Stimulated activated CD8-positive, alpha-beta memory T cell treated with anti-CD3 and anti-CD28 coated beads, Interleukin-7, amount 100 ng/mL, for 48 hours (primary cell): ENCODE data around the gene KIF15.
"Not testable (repeated sequence)": the region's sequence is repeated elsewhere in the genome, so short reads cannot be mapped to it uniquely, and the experiment has no call there.

Experiments
- DNase-seq, 2 donors: peaks; one replicate each; pipeline ENCODE4 v3.0.0-alpha.2; 2020; ENCODE audit warnings: low read depth in 1 of 2; ENCODE audit errors: extremely low read depth in 1 of 2

The KIF15 gene

DNA sequence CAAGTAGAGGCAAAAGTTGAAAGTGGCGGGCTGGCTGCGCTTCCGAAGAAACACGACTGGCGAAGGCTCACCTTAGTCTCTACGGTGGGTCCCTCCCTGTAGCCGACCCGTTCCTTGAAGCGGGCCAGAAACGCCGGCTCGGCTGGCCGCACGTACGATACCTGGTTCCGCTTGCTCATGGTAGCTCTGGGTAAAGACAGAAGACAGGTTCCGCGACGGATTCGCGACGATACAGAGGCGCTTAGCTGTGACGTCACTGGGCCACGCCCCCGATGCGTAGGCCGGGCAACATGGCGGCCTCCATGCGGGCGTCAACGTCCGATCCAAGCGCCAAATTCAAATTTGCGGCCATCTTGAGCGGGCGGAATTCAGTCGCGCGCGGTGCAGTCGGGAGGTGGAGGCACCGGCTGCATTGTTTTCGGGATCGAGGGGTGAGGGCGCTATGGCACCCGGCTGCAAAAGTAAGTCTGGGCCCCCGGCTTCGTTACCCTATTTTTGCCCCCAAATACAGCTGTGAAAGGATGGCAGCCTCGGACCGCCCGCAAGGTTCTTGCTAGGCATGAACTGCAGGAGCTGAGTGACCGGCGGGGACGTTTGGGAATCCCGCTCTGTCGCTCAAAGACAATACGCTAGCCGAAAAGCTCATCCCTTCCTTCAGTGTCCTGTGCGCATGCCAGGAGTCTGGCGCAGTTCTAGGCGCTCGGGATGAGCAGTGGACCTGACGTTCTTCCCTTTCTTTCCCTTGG, at the start of gene KIF15, which contains the start of gene KIAA1143:
KIF15 (plus strand) TSS at position 371 of the 746 bp plus-strand sequence; CDS start at position 443, 72 bp downstream.
KIAA1143 (minus strand) TSS at position 196 of the 746 bp plus-strand sequence; CDS start at position 179, 17 bp downstream.
- DNase-seq: peak; percentile 88 to 94

DNA sequence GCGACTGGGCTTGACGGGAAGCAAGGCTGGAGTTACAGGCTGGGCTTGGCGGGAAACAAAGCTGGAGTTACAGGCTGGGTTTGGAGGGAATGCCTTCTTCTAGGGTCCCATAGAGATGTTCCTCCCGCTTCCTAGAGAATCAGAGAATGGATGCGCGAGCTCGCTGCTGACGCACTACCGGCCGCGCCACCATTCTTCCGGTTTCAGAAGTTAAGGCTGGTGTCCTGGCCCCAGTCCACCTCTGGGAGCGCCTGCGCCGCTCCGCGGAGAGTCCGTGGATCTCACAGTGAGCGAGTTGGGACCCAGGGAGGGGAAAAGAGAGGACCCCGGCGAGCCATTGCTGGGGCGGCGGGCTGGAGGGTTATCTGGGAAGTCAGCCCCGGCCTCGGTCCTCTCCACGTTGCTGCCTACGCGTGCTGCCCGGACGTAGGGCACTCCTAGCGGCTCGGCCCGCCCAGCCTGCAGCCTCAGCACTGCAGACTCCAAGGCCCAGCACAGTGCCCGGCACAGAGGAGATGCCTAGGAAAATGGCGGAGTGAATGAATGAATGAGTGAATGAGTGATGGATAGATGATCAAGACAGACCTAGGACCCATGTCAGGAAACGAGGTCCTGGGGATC, 49.0 kb upstream of the KIF15 start, which contains the start of gene ZNF502:
ZNF502 (plus strand) TSS at position 206 of the 621 bp plus-strand sequence. CDS start 7,602 bp downstream, outside the sequence.
- DNase-seq: peak; percentile 33 to 57

DNA sequence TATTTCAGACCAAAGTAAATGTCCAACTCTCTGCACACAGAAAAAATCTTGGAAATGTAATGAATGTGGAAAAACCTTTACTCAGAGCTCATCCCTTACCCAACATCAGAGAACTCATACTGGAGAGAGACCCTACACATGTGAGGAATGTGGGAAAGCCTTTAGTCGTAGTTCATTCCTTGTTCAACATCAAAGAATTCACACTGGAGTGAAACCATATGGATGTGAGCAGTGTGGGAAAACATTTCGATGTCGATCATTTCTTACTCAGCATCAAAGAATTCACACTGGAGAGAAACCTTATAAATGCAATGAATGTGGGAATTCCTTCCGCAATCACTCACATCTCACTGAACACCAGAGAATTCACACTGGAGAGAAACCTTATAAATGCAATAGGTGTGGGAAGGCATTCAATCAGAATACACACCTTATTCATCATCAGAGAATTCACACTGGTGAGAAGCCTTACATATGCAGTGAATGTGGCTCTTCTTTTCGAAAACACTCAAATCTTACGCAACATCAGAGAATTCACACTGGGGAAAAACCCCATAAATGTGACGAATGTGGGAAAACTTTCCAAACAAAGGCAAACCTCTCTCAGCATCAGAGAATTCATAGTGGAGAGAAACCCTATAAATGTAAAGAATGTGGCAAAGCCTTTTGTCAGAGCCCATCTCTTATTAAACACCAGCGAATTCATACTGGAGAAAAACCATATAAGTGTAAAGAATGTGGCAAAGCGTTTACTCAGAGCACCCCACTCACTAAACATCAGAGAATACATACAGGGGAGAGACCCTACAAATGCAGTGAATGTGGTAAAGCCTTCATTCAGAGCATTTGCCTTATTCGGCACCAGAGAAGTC, 40.1 kb upstream of the KIF15 start:
- DNase-seq: no peak

GRCh38 chr3:44722103-44722401, 39.5 kb upstream of the KIF15 start:
- no peak for DNase-seq

- DNase-seq: peak; percentile 49 to 82
Observed at GRCh38 chr3:44729384-44729910, 32.1 kb upstream of the KIF15 start, which contains the start of gene ZNF501. Gene ZNF501, plus strand, starts transcription at chr3:44729635. Its CDS starts 4,787 bp downstream, at chr3:44734422.

DNA sequence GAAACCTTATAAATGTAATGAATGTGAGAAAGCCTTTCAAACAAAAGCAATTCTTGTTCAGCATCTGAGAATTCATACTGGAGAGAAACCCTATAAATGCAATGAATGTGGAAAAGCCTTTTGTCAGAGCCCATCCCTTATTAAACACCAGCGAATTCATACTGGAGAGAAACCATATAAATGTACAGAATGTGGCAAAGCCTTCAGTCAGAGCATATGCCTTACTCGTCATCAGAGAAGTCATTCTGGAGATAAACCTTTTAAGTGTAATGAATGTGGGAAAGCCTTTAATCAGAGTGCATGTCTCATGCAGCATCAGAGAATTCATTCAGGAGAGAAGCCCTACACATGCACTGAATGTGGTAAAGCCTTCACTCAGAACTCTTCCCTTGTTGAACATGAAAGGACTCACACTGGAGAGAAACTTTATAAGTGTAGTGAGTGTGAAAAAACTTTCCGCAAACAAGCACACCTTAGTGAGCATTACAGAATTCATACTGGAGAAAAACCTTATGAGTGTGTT, 26.9 kb upstream of the KIF15 start:
- no peak for DNase-seq

DNA sequence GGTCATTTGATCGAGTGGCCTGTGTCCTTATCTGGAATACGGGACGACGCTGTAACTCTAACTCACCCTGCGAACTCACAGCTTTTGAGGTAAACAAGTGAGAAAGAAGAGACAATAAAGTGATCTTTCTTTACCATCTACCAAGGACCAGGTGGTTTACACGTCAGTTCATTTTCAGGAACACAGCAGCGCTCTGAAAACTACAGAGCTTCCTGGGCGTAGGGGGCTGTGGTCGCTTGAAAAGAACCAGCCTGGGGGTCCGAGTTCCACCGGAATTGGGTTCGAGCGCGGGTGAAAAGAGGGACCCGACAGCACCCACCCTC, 532 bp upstream of the KIF15 start:
- no peak for DNase-seq

GRCh38 chr3:44762170-44762677, 630 bp downstream of the KIF15 start:
- no peak for DNase-seq

DNA sequence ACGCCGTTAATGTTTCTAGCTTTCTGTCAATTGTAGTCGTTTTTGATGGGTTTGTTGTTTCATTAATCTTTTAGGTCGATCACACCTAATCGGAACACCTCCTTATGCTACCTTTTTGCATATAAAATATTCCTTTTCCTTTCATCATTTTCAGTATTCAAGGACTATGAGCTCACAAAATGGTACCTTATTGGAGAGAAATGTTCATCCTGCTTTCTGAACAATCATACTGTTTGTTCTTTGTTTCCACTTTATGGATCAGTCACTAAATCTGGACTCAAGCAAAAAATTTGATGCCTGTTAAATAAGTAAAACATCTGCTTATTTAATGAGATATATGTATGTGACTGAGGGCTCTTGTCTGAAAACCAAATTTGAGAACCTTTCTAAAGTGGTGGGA, 1.1 kb downstream of the KIF15 start:
- no peak for DNase-seq

- DNase-seq: no peak
Observed at GRCh38 chr3:44764248-44764647, 2.7 kb downstream of the KIF15 start.

DNA sequence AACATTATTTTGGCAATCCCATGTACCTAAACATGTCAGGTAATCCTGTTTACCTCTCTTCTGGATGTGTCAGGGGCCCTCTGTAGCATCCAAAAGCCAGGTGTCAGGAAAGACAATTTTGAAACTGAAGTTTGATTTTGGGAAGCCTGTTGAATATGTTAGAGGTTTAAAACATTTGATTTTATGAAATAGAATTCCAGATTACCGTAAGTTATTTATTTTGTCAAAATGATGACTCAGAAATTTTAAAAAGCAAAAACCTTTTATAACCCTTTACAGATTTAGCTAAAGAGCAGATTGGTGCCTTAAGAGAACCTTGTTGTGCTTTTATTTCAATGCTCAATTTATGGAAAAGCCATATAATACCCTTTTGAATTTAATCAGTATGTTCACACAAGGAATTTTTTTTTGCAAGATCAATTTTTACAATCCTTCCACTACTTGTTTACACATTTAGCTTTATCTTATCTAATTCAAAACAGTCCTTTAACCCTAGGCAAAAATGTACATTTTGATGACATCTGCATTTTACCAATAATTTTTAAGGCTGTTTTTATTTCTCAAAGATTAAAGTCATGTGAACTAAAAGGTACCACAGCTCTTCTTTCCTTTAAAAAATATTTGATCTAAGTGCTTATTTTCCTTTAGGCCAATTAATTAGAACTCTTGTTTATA, 10.0 kb downstream of the KIF15 start:
- no peak for DNase-seq

DNA sequence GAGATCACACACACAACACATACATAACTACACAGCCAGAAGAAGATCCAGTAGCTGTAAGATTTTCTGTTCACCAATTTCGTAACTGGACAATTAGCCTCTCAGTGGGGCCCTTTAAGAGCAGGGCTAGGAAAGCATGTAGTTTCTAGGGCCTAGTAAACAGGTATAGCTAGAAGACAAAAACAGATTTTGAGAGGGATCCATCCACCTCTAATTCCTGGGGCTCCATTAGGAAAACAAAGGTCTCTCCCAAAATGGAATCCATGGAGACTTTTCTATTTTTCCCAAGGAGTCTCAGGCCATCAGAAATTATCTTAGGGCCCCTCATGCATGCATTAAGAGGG, 10.5 kb downstream of the KIF15 start:
- no peak for DNase-seq

DNA sequence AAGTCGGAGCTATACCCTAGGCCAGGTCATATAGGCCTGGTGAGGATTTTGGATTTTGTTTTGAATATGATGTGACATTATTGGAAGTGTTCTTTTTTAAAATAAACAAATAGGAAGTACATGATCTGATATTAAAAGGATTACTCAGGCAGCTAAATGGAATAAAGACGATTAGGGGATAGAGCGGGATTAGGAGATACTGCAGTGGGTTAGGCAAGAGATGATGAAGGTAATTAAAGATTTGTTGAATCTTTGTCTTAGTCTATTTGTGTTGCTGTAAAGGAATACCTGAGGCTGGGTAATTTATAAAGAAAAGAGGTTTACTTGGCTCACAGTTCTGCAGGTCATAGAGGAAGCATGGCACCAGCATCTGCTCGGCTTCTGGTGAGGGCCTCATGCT, 21.3 kb downstream of the KIF15 start:
- no peak for DNase-seq

DNA sequence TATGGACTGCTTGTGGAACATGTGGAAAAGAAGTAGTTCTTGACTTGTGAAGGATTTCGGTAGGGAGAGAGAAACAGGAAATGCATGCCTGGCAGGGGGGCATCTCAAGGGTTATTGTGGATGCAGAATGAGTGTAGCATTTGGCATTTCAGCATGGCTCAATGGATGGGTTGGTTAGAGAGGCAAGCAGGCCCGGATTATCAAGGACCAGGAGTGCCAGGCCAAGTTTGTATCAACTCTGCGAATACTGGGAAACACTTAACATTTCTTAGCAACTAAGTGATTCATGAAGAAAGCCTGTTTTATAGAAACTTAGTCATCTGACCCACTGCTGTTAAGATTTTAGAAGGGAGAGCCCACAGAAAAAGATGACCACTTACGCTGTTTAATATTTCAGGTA, 33.6 kb downstream of the KIF15 start:
- DNase-seq: no peak

DNA sequence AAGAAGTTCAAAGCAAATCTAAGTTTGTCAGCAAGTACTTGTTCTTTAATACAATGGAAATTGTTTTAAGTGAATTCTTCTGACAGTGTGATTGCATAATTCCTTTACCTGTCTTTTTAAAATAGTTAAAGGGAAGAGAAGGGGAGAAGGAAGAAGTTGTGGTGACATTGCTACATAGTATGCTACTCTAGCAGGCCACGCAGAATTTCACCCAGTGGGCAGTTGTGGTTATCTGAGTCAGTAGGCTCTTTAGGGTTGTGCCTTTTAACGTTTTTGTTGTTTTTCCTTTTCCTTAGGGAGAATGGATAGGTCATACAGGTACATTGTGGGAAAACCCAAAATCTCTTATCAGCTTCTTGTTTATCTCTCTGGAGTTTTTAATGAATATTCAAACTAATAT, 40.4 kb downstream of the KIF15 start:
- DNase-seq: no peak

DNA sequence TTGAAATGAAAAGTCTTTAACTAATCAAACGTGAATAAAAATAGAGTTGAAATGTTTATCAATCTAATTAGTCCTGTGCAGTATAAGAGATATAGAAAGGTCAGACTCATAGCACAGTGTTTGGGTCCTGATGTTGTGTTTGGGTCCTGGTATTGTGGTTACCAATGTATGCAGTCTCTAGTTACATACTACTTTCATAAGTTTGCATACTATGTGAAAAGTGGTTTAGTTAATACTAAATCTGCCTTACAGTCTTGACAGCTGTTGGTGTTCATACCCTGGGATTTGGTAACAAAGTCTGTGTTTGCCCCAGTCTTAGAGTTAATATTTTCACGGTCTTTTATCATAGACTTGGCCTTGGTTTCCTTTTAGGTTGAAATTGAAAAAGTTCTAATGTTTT, 41.7 kb downstream of the KIF15 start:
- no peak for DNase-seq

DNA sequence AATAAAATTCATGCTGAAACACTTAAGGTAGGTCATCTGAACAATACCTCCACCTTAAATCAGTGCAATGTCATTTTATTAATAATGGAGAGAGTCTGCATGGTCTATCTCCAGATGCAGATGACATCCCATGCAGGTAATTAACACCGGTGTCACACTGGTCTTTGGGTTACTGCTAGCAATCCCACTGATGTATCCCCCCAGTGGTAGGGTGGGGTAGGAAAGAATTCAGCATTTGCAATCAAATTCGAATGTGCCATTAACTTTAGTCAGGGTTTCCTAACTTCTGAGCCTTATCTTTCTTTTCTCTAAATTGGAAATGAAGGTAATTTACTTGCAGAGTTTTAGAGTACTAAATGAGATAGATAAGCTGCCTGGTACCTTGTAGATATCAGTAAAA, 44.4 kb downstream of the KIF15 start:
- no peak for DNase-seq

DNA sequence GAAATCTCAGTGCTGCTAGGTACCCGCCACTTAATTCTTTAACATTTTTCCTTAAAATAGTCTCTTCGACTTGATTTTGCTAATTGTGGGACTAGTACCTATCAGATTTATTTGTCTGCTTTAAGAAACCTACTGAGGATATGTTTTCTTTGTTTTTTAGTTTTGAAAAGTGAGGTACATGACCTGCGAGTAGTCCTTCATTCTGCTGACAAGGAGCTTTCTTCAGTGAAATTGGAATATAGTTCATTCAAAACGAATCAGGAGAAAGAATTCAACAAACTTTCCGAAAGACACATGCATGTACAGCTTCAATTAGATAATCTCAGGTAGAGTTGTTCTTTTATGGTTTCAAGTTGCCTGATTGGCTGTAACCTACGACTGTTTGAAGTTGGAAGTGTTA, 53.2 kb downstream of the KIF15 start:
- no peak for DNase-seq

GRCh38 chr3:44816334-44816733, 54.7 kb downstream of the KIF15 start:
- not testable (repeated sequence) for DNase-seq

DNA sequence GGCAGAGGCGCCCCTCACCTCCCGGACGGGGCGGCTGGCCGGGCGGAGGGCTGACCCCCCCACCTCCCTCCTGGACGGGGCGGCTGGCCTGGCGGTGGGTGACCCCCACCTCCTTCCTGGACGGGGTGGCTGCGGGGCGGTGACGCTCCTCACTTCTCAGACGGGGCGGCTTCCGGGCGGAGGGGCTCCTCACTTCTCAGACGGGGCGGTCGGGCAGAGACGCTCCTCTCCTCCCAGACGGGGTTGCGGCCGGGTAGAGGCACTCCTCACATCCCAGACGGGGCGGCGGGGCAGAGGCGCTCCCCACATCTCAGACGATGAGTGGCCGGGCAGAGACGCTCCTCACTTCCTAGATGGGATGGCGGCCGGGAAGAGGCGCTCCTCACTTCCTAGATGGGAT, 59.6 kb downstream of the KIF15 start:
- not testable (repeated sequence) for DNase-seq
